T-cell (primary cell): ENCODE results near the gene TOP2A. TPM values are rescaled to one million over a fixed set of nuclear protein-coding genes. Genes with fewer than 3 reads are reported as not detected.

Experiments
- ATAC-seq, 4 experiments: fragments of 200-7000 bp in 3 of 4; fragments of 150-1000 bp in 1 of 4; cut with Tn5 transposase; replicated peaks in 1 of 4; 1 replicate in 3 of 4; 2 replicates in 1 of 4; pipeline ENCODE4 v1.10.0; 2021; ENCODE audit warnings: moderate library complexity in 3 of 4, mild to moderate bottlenecking in 2 of 4, moderate number of reproducible peaks in 1 of 4
- CTCF ChIA-PET, 2 donors: fragments of 300-600 bp; sonication (Branson Sonifier 250); formaldehyde crosslinking; loops; one replicate each; lab custom pipeline; 2022; ENCODE audit warnings: antibody characterized with exemption in 2 of 2; lab: Charles Lee
- POLR2A ChIA-PET, 2 donors: fragments of 300-600 bp; sonication (Branson Sonifier 250); formaldehyde crosslinking; loops; one replicate each; lab custom pipeline; 2022; ENCODE audit warnings: antibody characterized with exemption in 2 of 2; lab: Charles Lee
- DNase-seq, 35 experiments: peaks; one replicate each; pipeline versions ENCODE4 v3.0.0 to v3.0.0-alpha.2; 2013 to 2023
- H3K27ac ChIP-seq: one replicate; pipeline ENCODE4 v1.5.1; 2013; ENCODE audit warnings: low read length
- H3K27me3 ChIP-seq, 2 experiments: replicated peaks in 1 of 2; 1 replicate in 1 of 2; 2 replicates in 1 of 2; pipeline versions ENCODE4 v1.6.1 to v1.7.0; 2013; ENCODE audit warnings: low read length in 1 of 2, mixed read lengths in 1 of 2; ENCODE audit not compliant: control insufficient read depth in 2 of 2, insufficient read depth in 2 of 2; ENCODE audit errors: extremely low read depth in 1 of 2
- H3K36me3 ChIP-seq, 2 donors: 1 replicate in 1 of 2; 2 replicates in 1 of 2; pipeline versions ENCODE4 v1.6.1 to v1.7.0; 2013; ENCODE audit warnings: low read length in 1 of 2; ENCODE audit not compliant: control insufficient read depth in 2 of 2, insufficient read depth in 1 of 2; ENCODE audit errors: extremely low read depth in 1 of 2
- H3K4me1 ChIP-seq, 2 experiments: 1 replicate in 1 of 2; 2 replicates in 1 of 2; pipeline versions ENCODE4 v1.6.1 to v1.7.0; 2013; ENCODE audit warnings: low read length in 2 of 2, mixed read lengths in 1 of 2; ENCODE audit not compliant: insufficient read depth in 2 of 2, control insufficient read depth in 1 of 2; ENCODE audit errors: extremely low read depth in 1 of 2
- H3K4me3 ChIP-seq, 2 donors: 1 replicate in 1 of 2; 2 replicates in 1 of 2; pipeline versions ENCODE4 v1.5.1 to v1.7.0; 2013; ENCODE audit warnings: mild to moderate bottlenecking in 2 of 2, low read length in 1 of 2, moderate library complexity in 1 of 2; ENCODE audit not compliant: control insufficient read depth in 1 of 2; ENCODE audit errors: extremely low read depth in 1 of 2
- H3K9me3 ChIP-seq: 2 replicates; pipeline ENCODE4 v1.7.0; 2013
- H3K27ac Mint-ChIP-seq, 2 donors: one replicate each; pipeline ENCODE4 v1.8.0; 2020 to 2021; ENCODE audit warnings: mild to moderate bottlenecking in 2 of 2, mixed read lengths in 2 of 2
- H3K27me3 Mint-ChIP-seq, 2 donors: one replicate each; pipeline ENCODE4 v1.8.0; 2021 to 2022; ENCODE audit warnings: mixed read lengths in 2 of 2
- H3K36me3 Mint-ChIP-seq: one replicate; pipeline ENCODE4 v1.8.0; 2021; ENCODE audit warnings: mixed read lengths
- H3K4me1 Mint-ChIP-seq, 3 donors: one replicate each; pipeline ENCODE4 v1.8.0; 2020 to 2022; ENCODE audit warnings: mixed read lengths in 3 of 3, mild to moderate bottlenecking in 1 of 3
- H3K4me3 Mint-ChIP-seq, 3 donors: one replicate each; pipeline ENCODE4 v1.8.0; 2020 to 2022; ENCODE audit warnings: mild to moderate bottlenecking in 3 of 3, mixed read lengths in 3 of 3, moderate library complexity in 3 of 3
- H3K9me3 Mint-ChIP-seq, 3 donors: one replicate each; pipeline ENCODE4 v1.8.0; 2020 to 2022; ENCODE audit warnings: mixed read lengths in 3 of 3
- WGBS: methylation state at CpG from one replicate; pipeline ENCODE4 v1.1.5; 2013; ENCODE audit warnings: missing lambda C conversion rate; ENCODE audit not compliant: insufficient coverage; 5-methylcytosine and 5-hydroxymethylcytosine counted together
- total RNA-seq, 35 experiments: library from RNA in 6 of 35; stranded (reverse) in 6 of 35; fragments of 120-200 nt in 1 of 35; gene quantifications; one replicate each; pipeline versions ENCODE4 v1.2.1 to v1.2.4 and lab custom pipeline; 2013 to 2026

TOP2A gene
- total RNA-seq, 5 donors from 2014 or later (not counting 1 experiment from before 2014, with no cell fraction given) = 2.3 to 4.2 (median 2.7) TPM

- Histone ChIP-seq H3K4me1 (peaks cover 2 to 44% of the 10 kb centered on the region in 2 experiments), H3K4me3 (peak overlapping the region; percentile 52 to 55), H3K27me3 (peaks cover 0 to 29% of the 10 kb centered on the region in 2 experiments), H3K27ac (no peak overlapping the region), H3K9me3 (no peaks in the 10 kb centered on the region), H3K36me3 (no peaks in the 10 kb centered on the region)
- WGBS = 31% methylated on average over 7 of the region's 15 CpGs
- ChIA-PET CTCF (interaction anchor here (0.6 to 1.7 kb wide), 6 partner anchors 10 to 90 kb away, joined by 3 to 9 read pairs (median 6); partner anchors contain the start of gene TOP2A (in 1 of the 2)), POLR2A (interaction anchor here in 1 of 2 donors (0.7 kb wide), 1 partner anchor 215 kb away, joined by 4 read pairs; no protein-coding TSS in a partner anchor)
- ATAC-seq (peak; percentile 6 to 22 (median 16)), DNase-seq (peak in 2 of 35 experiments; percentile 29 to 30)
- Mint-ChIP-seq H3K27me3 (peaks cover 0 to 3% of the 10 kb centered on the region in 2 donors), H3K9me3 (no peaks in the 10 kb centered on the region), H3K36me3 (no peaks in the 10 kb centered on the region), H3K4me3 (peak overlapping the region; percentile 63 to 79 (median 77)), H3K27ac (peak overlapping the region; percentile 75 to 88), H3K4me1 (peaks cover 33 to 51% (median 38%) of the 10 kb centered on the region in 3 donors)
These were observed 26.5 kb upstream of the TOP2A start for GRCh38 chr17:40443988-40444899.

GRCh38 chr17:40443196-40443987 is 25.7 kb upstream of the TOP2A start, which contains the start of gene IGFBP4:
IGFBP4 (plus strand) TSS chr17:40443450; CDS start chr17:40443736, 286 bp downstream.
- Mint-ChIP-seq H3K9me3 (no peaks in the 10 kb centered on the region), H3K36me3 (no peaks in the 10 kb centered on the region), H3K27me3 (peaks cover 0 to 3% of the 10 kb centered on the region in 2 donors), H3K4me3 (peak within 1 kb of the TSS; percentile 63 to 79 (median 77)), H3K4me1 (peaks cover 30 to 45% (median 33%) of the 10 kb centered on the region in 3 donors), H3K27ac (peak within 1 kb of the TSS; percentile 75 to 88)
- 1% methylated on average over 88 of the region's 98 CpGs for WGBS
- CTCF ChIA-PET = interaction anchor here in 1 of 2 donors (0.7 to 1.7 kb wide), 5 partner anchors 9 to 90 kb away, joined by 3 to 8 read pairs (median 5); partner anchors contain the start of gene TOP2A
- peak; percentile 81 to 87 (median 86) for ATAC-seq
- peaks cover 0 to 26% of the 10 kb centered on the region in 2 experiments for H3K27me3 ChIP-seq
- DNase-seq = peak in 34 of 35 experiments; percentile 17 to 79 (median 51)
- H3K9me3 ChIP-seq = no peaks in the 10 kb centered on the region
- H3K36me3 ChIP-seq = no peaks in the 10 kb centered on the region
- peaks cover 2 to 41% of the 10 kb centered on the region in 2 experiments for H3K4me1 ChIP-seq
- peak within 1 kb of the TSS; percentile 52 to 55 for H3K4me3 ChIP-seq
- H3K27ac ChIP-seq = no peak within 1 kb of the TSS
- POLR2A ChIA-PET = no interaction called here

GRCh38 chr17:40442392-40443195 is 24.9 kb upstream of the TOP2A start:
- H3K27me3 ChIP-seq = peaks cover 0 to 26% of the 10 kb centered on the region in 2 experiments
- ChIA-PET CTCF (interaction anchor here in 1 of 2 donors (1.5 kb wide), 1 partner anchor 117 kb away, joined by 4 read pairs; no protein-coding TSS in a partner anchor), POLR2A (no interaction called here)
- no peaks in the 10 kb centered on the region for H3K9me3 ChIP-seq
- H3K27ac ChIP-seq = no peak overlapping the region
- H3K36me3 ChIP-seq = no peaks in the 10 kb centered on the region
- Mint-ChIP-seq H3K4me1 (peaks cover 22 to 37% (median 26%) of the 10 kb centered on the region in 3 donors), H3K9me3 (no peaks in the 10 kb centered on the region), H3K27me3 (peaks cover 0 to 2% of the 10 kb centered on the region in 2 donors), H3K36me3 (no peaks in the 10 kb centered on the region), H3K27ac (no peak overlapping the region), H3K4me3 (peak overlapping the region; percentile 44 to 63 (median 63))
- no peak for DNase-seq
- H3K4me1 ChIP-seq = peaks cover 0 to 35% of the 10 kb centered on the region in 2 experiments
- 70% methylated on average over 24 of the region's 29 CpGs for WGBS
- peak overlapping the region in 1 of 2 donors; percentile 32 for H3K4me3 ChIP-seq
- ATAC-seq = no peak

GRCh38 chr17:40440166-40440565 is 22.5 kb upstream of the TOP2A start:
- ChIA-PET POLR2A (no interaction called here), CTCF (interaction anchor here in 1 of 2 donors (0.6 to 0.8 kb wide), 3 partner anchors 50 to 155 kb away, joined by 3 read pairs; no protein-coding TSS in a partner anchor)
- peaks cover 0 to 19% of the 10 kb centered on the region in 2 experiments for H3K27me3 ChIP-seq
- H3K4me1 ChIP-seq = peaks cover 0 to 24% of the 10 kb centered on the region in 2 experiments
- DNase-seq = no peak
- no peaks in the 10 kb centered on the region for H3K36me3 ChIP-seq
- H3K4me3 ChIP-seq = no peak overlapping the region
- Mint-ChIP-seq H3K4me1 (peaks cover 16 to 21% (median 21%) of the 10 kb centered on the region in 3 donors), H3K4me3 (no peak overlapping the region), H3K27me3 (peaks cover 0 to 1% of the 10 kb centered on the region in 2 donors), H3K9me3 (no peaks in the 10 kb centered on the region), H3K27ac (no peak overlapping the region), H3K36me3 (no peaks in the 10 kb centered on the region)
- H3K27ac ChIP-seq = no peak overlapping the region
- no peak for ATAC-seq
- no peaks in the 10 kb centered on the region for H3K9me3 ChIP-seq
- WGBS = 100% methylated on average over 3 of the region's 4 CpGs

- no peaks in the 10 kb centered on the region for H3K36me3 ChIP-seq
- Mint-ChIP-seq H3K36me3 (no peaks in the 10 kb centered on the region), H3K4me1 (peaks cover 3 to 6% (median 6%) of the 10 kb centered on the region in 3 donors), H3K4me3 (no peak overlapping the region), H3K9me3 (no peaks in the 10 kb centered on the region), H3K27ac (peak overlapping the region in 1 of 2 donors; percentile 27), H3K27me3 (no peaks in the 10 kb centered on the region)
- no peak overlapping the region for H3K4me3 ChIP-seq
- H3K27me3 ChIP-seq = peaks cover 0 to 4% of the 10 kb centered on the region in 2 experiments
- ChIA-PET CTCF (interaction anchor here in 1 of 2 donors (0.6 kb wide), 1 partner anchor 10 kb away, joined by 3 read pairs; no protein-coding TSS in a partner anchor), POLR2A (no interaction called here)
- H3K4me1 ChIP-seq = peaks cover 0 to 3% of the 10 kb centered on the region in 2 experiments
- 98% methylated on average over 5 of the region's 5 CpGs for WGBS
- DNase-seq (no peak), ATAC-seq (peak in 1 of 4 experiments; percentile 25)
- no peak overlapping the region for H3K27ac ChIP-seq
- H3K9me3 ChIP-seq = no peaks in the 10 kb centered on the region
These were observed 19.5 kb upstream of the TOP2A start for GRCh38 chr17:40437095-40437732.
